ENCODE data around the gene SPEG. TPM values are rescaled to one million over a fixed set of nuclear protein-coding genes. Genes with fewer than 3 reads are reported as not detected.

SPEG gene
- total RNA-seq, 2 experiments from 2014 or later = 2.0 to 2.6 TPM

DNA sequence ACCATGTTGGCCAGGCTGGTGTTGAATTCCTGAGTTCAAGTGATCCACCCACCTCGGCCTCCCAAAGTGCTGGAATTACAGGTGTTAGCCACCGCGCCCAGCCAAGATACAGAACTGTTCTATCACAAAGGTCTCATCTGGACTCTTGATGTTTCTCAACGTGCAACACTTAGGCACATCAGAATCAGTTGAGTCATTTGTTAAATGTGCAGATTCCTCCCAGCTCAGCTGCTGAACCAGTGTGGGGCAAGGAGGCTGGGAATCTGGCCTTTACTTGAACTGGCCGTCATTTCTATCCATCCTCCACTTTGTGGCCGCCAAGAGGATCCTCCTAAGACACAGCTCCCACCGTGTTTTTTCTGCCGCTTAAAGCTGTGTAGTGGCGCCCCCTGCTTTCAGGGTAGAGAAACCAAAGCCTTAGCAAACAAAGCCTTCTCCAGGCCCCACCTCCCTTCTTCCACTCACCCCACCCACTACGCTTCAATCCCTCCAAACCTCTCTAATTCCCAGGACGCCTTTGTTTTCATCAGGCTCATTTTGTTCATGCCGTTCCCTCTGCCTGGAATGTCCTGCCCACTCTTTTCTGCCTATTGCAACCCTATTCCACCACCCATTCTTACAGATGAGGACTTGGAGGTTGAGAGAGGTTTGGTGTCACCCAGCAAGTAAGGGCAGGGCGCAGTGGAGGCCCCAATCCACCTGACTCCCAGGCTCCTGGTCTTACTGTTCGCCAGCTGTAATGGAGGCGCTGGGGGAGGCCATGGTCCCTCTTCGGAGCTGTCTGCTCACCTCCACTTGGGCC is 776 bp upstream of the SPEG start:
- DNase-seq = peak; percentile 29
- peaks cover 22% of the 10 kb centered on the region for H3K27me3 Mint-ChIP-seq
- H3K4me3 Mint-ChIP-seq = no peak overlapping the region
- POLR2A ChIA-PET = interaction anchor here (0.7 kb wide), 1 partner anchor 85 kb away, joined by 3 read pairs; no protein-coding TSS in a partner anchor
- H3K36me3 Mint-ChIP-seq (ENCODE audit: low read depth) = no peaks in the 10 kb centered on the region
- CTCF ChIA-PET = interaction anchor here (0.9 to 1.0 kb wide), 2 partner anchors 42 to 110 kb away, joined by 3 to 4 read pairs; partner anchors contain the start of genes CHPF and TMEM198
- no peak overlapping the region for H3K27ac Mint-ChIP-seq
- H3K9me3 Mint-ChIP-seq = no peaks in the 10 kb centered on the region
- H3K4me1 Mint-ChIP-seq = no peaks in the 10 kb centered on the region

GRCh38 chr2:219434468-219434717 is 250 bp upstream of the SPEG start:
- CTCF ChIA-PET = interaction anchor here (1.0 kb wide), 1 partner anchor 109 kb away, joined by 4 read pairs; the partner anchor contains the start of genes CHPF and TMEM198
- DNase-seq = no peak
- peaks cover 22% of the 10 kb centered on the region for H3K27me3 Mint-ChIP-seq
- H3K9me3 Mint-ChIP-seq = no peaks in the 10 kb centered on the region
- POLR2A ChIA-PET = interaction anchor here (0.7 kb wide), 1 partner anchor 85 kb away, joined by 3 read pairs; no protein-coding TSS in a partner anchor
- no peaks in the 10 kb centered on the region for H3K4me1 Mint-ChIP-seq
- H3K36me3 Mint-ChIP-seq (ENCODE audit: low read depth) = no peaks in the 10 kb centered on the region
- no peak overlapping the region for H3K27ac Mint-ChIP-seq
- H3K4me3 Mint-ChIP-seq = no peak overlapping the region

GRCh38 chr2:219435701-219436100 is 1.1 kb downstream of the SPEG start:
- CTCF ChIA-PET = interaction anchor here (1.2 to 1.8 kb wide), 3 partner anchors 8 to 94 kb away, joined by 3 to 6 read pairs (median 3); no protein-coding TSS in a partner anchor
- no peaks in the 10 kb centered on the region for H3K9me3 Mint-ChIP-seq
- POLR2A ChIA-PET = no interaction called here
- H3K27me3 Mint-ChIP-seq = peaks cover 24% of the 10 kb centered on the region
- no peak overlapping the region for H3K4me3 Mint-ChIP-seq
- H3K27ac Mint-ChIP-seq = no peak overlapping the region
- H3K4me1 Mint-ChIP-seq = no peaks in the 10 kb centered on the region
- no peaks in the 10 kb centered on the region for H3K36me3 Mint-ChIP-seq (ENCODE audit: low read depth)
- DNase-seq = no peak

DNA sequence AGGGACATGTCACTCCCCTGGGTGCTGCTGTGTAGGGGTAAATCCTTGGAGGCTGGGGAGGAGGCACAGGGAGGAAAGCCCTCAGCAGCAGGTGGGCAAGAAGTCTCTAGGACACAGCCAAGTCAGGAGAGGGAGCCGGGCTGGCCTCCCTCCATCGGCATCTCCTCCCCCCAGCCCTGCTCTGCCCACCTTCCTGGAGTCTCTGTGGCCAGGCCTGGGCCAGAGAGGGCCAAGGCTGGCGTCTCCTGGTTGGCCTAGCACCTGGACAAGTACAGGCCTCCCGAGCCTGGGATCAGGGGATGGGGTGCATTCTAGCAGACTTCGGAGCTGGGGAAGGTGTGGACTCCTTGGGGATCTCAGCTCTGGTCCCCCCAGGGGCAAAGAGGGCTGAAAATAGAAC is 1.8 kb downstream of the SPEG start:
- Mint-ChIP-seq H3K27me3 (peaks cover 32% of the 10 kb centered on the region), H3K9me3 (no peaks in the 10 kb centered on the region), H3K27ac (no peak overlapping the region), H3K4me3 (no peak overlapping the region), H3K36me3 (ENCODE audit: low read depth) (no peaks in the 10 kb centered on the region), H3K4me1 (peaks cover 6% of the 10 kb centered on the region)
- DNase-seq = no peak
- CTCF ChIA-PET = interaction anchor here (1.0 to 1.8 kb wide), 4 partner anchors 9 to 93 kb away, joined by 3 to 6 read pairs (median 3); no protein-coding TSS in a partner anchor
- POLR2A ChIA-PET = no interaction called here

- H3K9me3 Mint-ChIP-seq = no peaks in the 10 kb centered on the region
- H3K4me3 Mint-ChIP-seq = no peak overlapping the region
- H3K27ac Mint-ChIP-seq = no peak overlapping the region
- peaks cover 33% of the 10 kb centered on the region for H3K27me3 Mint-ChIP-seq
- POLR2A ChIA-PET = no interaction called here
- CTCF ChIA-PET = interaction anchor here (0.6 to 1.8 kb wide), 5 partner anchors 10 to 125 kb away, joined by 3 to 6 read pairs (median 3); no protein-coding TSS in a partner anchor
- DNase-seq = no peak
- H3K36me3 Mint-ChIP-seq (ENCODE audit: low read depth) = no peaks in the 10 kb centered on the region
- peaks cover 7% of the 10 kb centered on the region for H3K4me1 Mint-ChIP-seq
Observed at GRCh38 chr2:219437141-219437540, 2.5 kb downstream of the SPEG start.

DNA sequence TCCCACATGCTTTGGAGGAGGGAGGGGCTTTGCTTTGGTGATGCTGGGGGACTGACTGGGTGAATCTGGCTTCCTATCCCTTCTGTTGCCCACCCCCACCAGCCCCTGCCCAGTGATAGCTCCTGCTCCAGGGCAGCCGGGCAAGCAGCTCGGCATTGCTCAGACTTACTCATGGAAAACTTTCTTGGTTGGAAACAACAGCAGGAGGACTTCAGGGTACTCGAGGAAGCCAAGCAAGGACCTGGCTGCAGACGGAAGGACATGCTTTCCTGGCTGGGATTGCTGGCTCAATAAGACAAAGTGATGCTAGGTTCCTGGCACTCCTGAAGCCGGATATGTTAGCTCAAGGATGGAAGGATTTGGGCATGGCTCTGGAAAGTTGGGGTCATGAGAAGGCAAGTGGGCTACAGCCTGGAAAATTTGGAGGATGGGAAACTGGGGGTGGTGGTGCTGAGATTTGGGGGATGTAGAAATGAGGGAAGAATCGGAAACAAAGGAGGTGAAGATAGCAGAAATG is 3.1 kb downstream of the SPEG start:
- Mint-ChIP-seq H3K4me3 (no peak overlapping the region), H3K9me3 (no peaks in the 10 kb centered on the region), H3K4me1 (peaks cover 10% of the 10 kb centered on the region), H3K36me3 (ENCODE audit: low read depth) (no peaks in the 10 kb centered on the region), H3K27ac (no peak overlapping the region), H3K27me3 (peaks cover 34% of the 10 kb centered on the region)
- no peak for DNase-seq
- CTCF ChIA-PET = interaction anchor here (0.6 to 1.8 kb wide), 4 partner anchors 10 to 126 kb away, joined by 3 to 6 read pairs (median 5); no protein-coding TSS in a partner anchor
- POLR2A ChIA-PET = no interaction called here

DNA sequence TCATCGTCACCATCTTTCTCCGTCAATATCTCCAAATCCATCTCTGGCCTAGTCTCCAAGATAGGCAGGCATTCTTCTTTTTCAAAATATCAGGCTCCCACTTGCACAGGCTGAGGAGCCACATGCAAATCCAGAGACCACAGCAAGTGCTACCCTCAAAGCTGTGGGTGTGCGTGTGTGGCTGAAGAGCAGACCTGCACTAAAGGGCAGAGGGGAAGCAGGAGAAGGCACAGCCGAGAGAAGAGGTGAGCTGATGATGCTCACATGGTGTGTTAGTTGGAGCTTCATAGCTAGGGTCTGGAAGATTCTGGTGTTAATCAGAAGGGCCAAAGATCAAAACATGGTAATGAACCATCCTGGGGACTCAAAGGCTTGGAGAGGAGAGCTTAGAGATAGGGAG is 3.8 kb downstream of the SPEG start:
- DNase-seq = no peak
- no peaks in the 10 kb centered on the region for H3K36me3 Mint-ChIP-seq (ENCODE audit: low read depth)
- no peaks in the 10 kb centered on the region for H3K9me3 Mint-ChIP-seq
- no peak overlapping the region for H3K4me3 Mint-ChIP-seq
- ChIA-PET CTCF (interaction anchor here (1.4 kb wide), 2 partner anchors 21 to 50 kb away, joined by 3 read pairs; no protein-coding TSS in a partner anchor), POLR2A (interaction anchor here (0.6 kb wide), 1 partner anchor 48 kb away, joined by 3 read pairs; no protein-coding TSS in a partner anchor)
- H3K27ac Mint-ChIP-seq = no peak overlapping the region
- H3K27me3 Mint-ChIP-seq = peaks cover 41% of the 10 kb centered on the region
- H3K4me1 Mint-ChIP-seq = peaks cover 13% of the 10 kb centered on the region

GRCh38 chr2:219439506-219439905 is 4.9 kb downstream of the SPEG start:
- POLR2A ChIA-PET = no interaction called here
- CTCF ChIA-PET = interaction anchor here (1.4 to 1.9 kb wide), 4 partner anchors 20 to 91 kb away, joined by 3 to 7 read pairs (median 6); no protein-coding TSS in a partner anchor
- DNase-seq = no peak
- Mint-ChIP-seq H3K27me3 (peaks cover 38% of the 10 kb centered on the region), H3K36me3 (ENCODE audit: low read depth) (no peaks in the 10 kb centered on the region), H3K4me3 (no peak overlapping the region), H3K27ac (no peak overlapping the region), H3K4me1 (peaks cover 13% of the 10 kb centered on the region), H3K9me3 (no peaks in the 10 kb centered on the region)

- peaks cover 33% of the 10 kb centered on the region for H3K27me3 Mint-ChIP-seq
- DNase-seq = no peak
- peaks cover 13% of the 10 kb centered on the region for H3K4me1 Mint-ChIP-seq
- no peaks in the 10 kb centered on the region for H3K36me3 Mint-ChIP-seq (ENCODE audit: low read depth)
- H3K27ac Mint-ChIP-seq = no peak overlapping the region
- no peaks in the 10 kb centered on the region for H3K9me3 Mint-ChIP-seq
- peak overlapping the region; percentile 38 for H3K4me3 Mint-ChIP-seq
- POLR2A ChIA-PET = no interaction called here
- CTCF ChIA-PET = interaction anchor here (0.7 to 1.9 kb wide), 6 partner anchors 14 to 90 kb away, joined by 3 to 7 read pairs (median 4); partner anchors contain the start of gene DES
Observed at GRCh38 chr2:219440388-219441256, 6.0 kb downstream of the SPEG start.

GRCh38 chr2:219441451-219442255 is 7.0 kb downstream of the SPEG start:
- Mint-ChIP-seq H3K4me1 (peaks cover 13% of the 10 kb centered on the region), H3K4me3 (peak overlapping the region; percentile 38), H3K27ac (no peak overlapping the region), H3K27me3 (peaks cover 30% of the 10 kb centered on the region), H3K9me3 (no peaks in the 10 kb centered on the region), H3K36me3 (ENCODE audit: low read depth) (no peaks in the 10 kb centered on the region)
- CTCF ChIA-PET = interaction anchor here (1.1 to 1.7 kb wide), 2 partner anchors 37 to 68 kb away, joined by 3 read pairs; no protein-coding TSS in a partner anchor
- POLR2A ChIA-PET = no interaction called here
- peak; percentile 47 for DNase-seq

GRCh38 chr2:219442256-219443015 is 7.8 kb downstream of the SPEG start:
- DNase-seq = no peak
- no peaks in the 10 kb centered on the region for H3K9me3 Mint-ChIP-seq
- H3K36me3 Mint-ChIP-seq (ENCODE audit: low read depth) = no peaks in the 10 kb centered on the region
- ChIA-PET POLR2A (no interaction called here), CTCF (interaction anchor here (1.7 kb wide), 1 partner anchor 67 kb away, joined by 3 read pairs; no protein-coding TSS in a partner anchor)
- peak overlapping the region; percentile 61 for H3K4me3 Mint-ChIP-seq
- H3K4me1 Mint-ChIP-seq = peaks cover 13% of the 10 kb centered on the region
- no peak overlapping the region for H3K27ac Mint-ChIP-seq
- H3K27me3 Mint-ChIP-seq = peaks cover 35% of the 10 kb centered on the region
